Keratinocyte (primary cell): ENCODE results near the gene PRSS16.

Experiments used
- CTCF ChIP-seq, 3 experiments: IDR thresholded peaks in 1 of 3; conservative IDR thresholded peaks in 1 of 3; optimal IDR thresholded peaks in 1 of 3; 2 replicates in 2 of 3; 3 replicates in 1 of 3; pipeline versions ENCODE3 to v1.5.1; 2011; ENCODE audit warnings: low read length in 3 of 3, mild to moderate bottlenecking in 3 of 3, moderate library complexity in 2 of 3, control low read depth in 1 of 3, inconsistent platforms in 1 of 3; ENCODE audit not compliant: insufficient read depth in 2 of 3; ENCODE audit errors: extremely low read depth in 1 of 3
- EZH2 ChIP-seq: IDR thresholded peaks from one replicate; pipeline ENCODE4 v1.6.1; 2012; ENCODE audit warnings: inconsistent platforms, mild to moderate bottlenecking, low read length, moderate library complexity

GRCh38 chr6:27280064-27280539, 32.6 kb downstream of the PRSS16 start:
- TF ChIP-seq CTCF (optimal IDR thresholded peaks at IDR 0.05 in 1 of 3, IDR thresholded peaks at IDR 0.05 in 1 of 3, conservative IDR thresholded peaks at IDR 0.05 in 1 of 3; ENCODE audit: extremely low read depth in 1 of 3, insufficient read depth in 2 of 3, low read length in 3 of 3) (no peak), EZH2 (no peak)
